ENCODE data around the gene LIG1.
"Not testable (repeated sequence)": the region's sequence is repeated elsewhere in the genome, so short reads cannot be mapped to it uniquely, and the experiment has no call there.

LIG1 gene

GRCh38 chr19:48102870-48103751, 67.0 kb downstream of the LIG1 start:
- no peaks in the 10 kb centered on the region for H3K27me3 ChIP-seq (ENCODE audit: low read depth)
- no peaks in the 10 kb centered on the region for H3K36me3 ChIP-seq (replicated peaks)
- H3K4me1 ChIP-seq: peaks cover 4% of the 10 kb centered on the region
- H3K9me3 ChIP-seq: no peaks in the 10 kb centered on the region
- peak in 1 of 2 experiments; percentile 64 for DNase-seq (ENCODE audit: low spot score in 2 of 2)
- H3K4me3 ChIP-seq: no peak overlapping the region
- in situ Hi-C loops (cut with MboI; ENCODE audit: low sequenced_read_pairs): no loop called here

GRCh38 chr19:48095612-48096175, 74.5 kb downstream of the LIG1 start:
- Histone ChIP-seq H3K9me3 (no peaks in the 10 kb centered on the region), H3K36me3 (replicated peaks) (no peaks in the 10 kb centered on the region), H3K4me1 (no peaks in the 10 kb centered on the region), H3K27me3 (ENCODE audit: low read depth) (no peaks in the 10 kb centered on the region), H3K4me3 (no peak overlapping the region)
- in situ Hi-C loops (cut with MboI; ENCODE audit: low sequenced_read_pairs): no loop called here
- no peak for DNase-seq (ENCODE audit: low spot score in 2 of 2)

GRCh38 chr19:48094855-48095203, 75.3 kb downstream of the LIG1 start:
- DNase-seq (ENCODE audit: low spot score in 2 of 2): no peak
- no peaks in the 10 kb centered on the region for H3K9me3 ChIP-seq
- no peaks in the 10 kb centered on the region for H3K27me3 ChIP-seq (ENCODE audit: low read depth)
- in situ Hi-C loops (cut with MboI; ENCODE audit: low sequenced_read_pairs): no loop called here
- H3K4me3 ChIP-seq: no peak overlapping the region
- H3K4me1 ChIP-seq: no peaks in the 10 kb centered on the region
- no peaks in the 10 kb centered on the region for H3K36me3 ChIP-seq (replicated peaks)

- Histone ChIP-seq H3K36me3 (replicated peaks) (no peaks in the 10 kb centered on the region), H3K4me3 (no peak overlapping the region), H3K9me3 (no peaks in the 10 kb centered on the region), H3K27me3 (ENCODE audit: low read depth) (no peaks in the 10 kb centered on the region), H3K4me1 (no peaks in the 10 kb centered on the region)
- in situ Hi-C loops (cut with MboI; ENCODE audit: low sequenced_read_pairs): no loop called here
- no peak for DNase-seq (ENCODE audit: low spot score in 2 of 2)
Measured at GRCh38 chr19:48094129-48094854, 75.9 kb downstream of the LIG1 start.

GRCh38 chr19:48091111-48091718, 78.9 kb downstream of the LIG1 start:
- H3K4me3 ChIP-seq; H3K9me3 ChIP-seq; H3K36me3 ChIP-seq (replicated peaks); H3K4me1 ChIP-seq; H3K27me3 ChIP-seq (ENCODE audit: low read depth); in situ Hi-C loops (cut with MboI; ENCODE audit: low sequenced_read_pairs): not testable (repeated sequence)
- peak in 1 of 2 experiments; percentile 27 for DNase-seq (ENCODE audit: low spot score in 2 of 2)

GRCh38 chr19:48090281-48090802, 79.8 kb downstream of the LIG1 start:
- no peaks in the 10 kb centered on the region for H3K27me3 ChIP-seq (ENCODE audit: low read depth)
- no peaks in the 10 kb centered on the region for H3K4me1 ChIP-seq
- no peaks in the 10 kb centered on the region for H3K9me3 ChIP-seq
- H3K36me3 ChIP-seq (replicated peaks): no peaks in the 10 kb centered on the region
- H3K4me3 ChIP-seq: no peak overlapping the region
- in situ Hi-C loops (cut with MboI; ENCODE audit: low sequenced_read_pairs): no loop called here
- no peak for DNase-seq (ENCODE audit: low spot score in 2 of 2)

- H3K27me3 ChIP-seq (ENCODE audit: low read depth); H3K4me1 ChIP-seq; DNase-seq (ENCODE audit: low spot score in 2 of 2); H3K4me3 ChIP-seq; H3K9me3 ChIP-seq; H3K36me3 ChIP-seq (replicated peaks); in situ Hi-C loops (cut with MboI; ENCODE audit: low sequenced_read_pairs): not testable (repeated sequence)
Measured at GRCh38 chr19:48088991-48089390, 81.2 kb downstream of the LIG1 start.

- DNase-seq (ENCODE audit: low spot score in 2 of 2): peak in 1 of 2 experiments; percentile 23
- in situ Hi-C loops (cut with MboI; ENCODE audit: low sequenced_read_pairs): no loop called here
- H3K9me3 ChIP-seq: no peaks in the 10 kb centered on the region
- H3K4me1 ChIP-seq: no peaks in the 10 kb centered on the region
- H3K27me3 ChIP-seq (ENCODE audit: low read depth): no peaks in the 10 kb centered on the region
- no peak overlapping the region for H3K4me3 ChIP-seq
- H3K36me3 ChIP-seq (replicated peaks): no peaks in the 10 kb centered on the region
Measured at GRCh38 chr19:48085904-48086864, 84.0 kb downstream of the LIG1 start.

GRCh38 chr19:48085076-48085475, 85.1 kb downstream of the LIG1 start:
- no peak overlapping the region for H3K4me3 ChIP-seq
- H3K9me3 ChIP-seq: no peaks in the 10 kb centered on the region
- H3K27me3 ChIP-seq (ENCODE audit: low read depth): no peaks in the 10 kb centered on the region
- no peaks in the 10 kb centered on the region for H3K4me1 ChIP-seq
- DNase-seq (ENCODE audit: low spot score in 2 of 2): no peak
- H3K36me3 ChIP-seq (replicated peaks): no peaks in the 10 kb centered on the region
- in situ Hi-C loops (cut with MboI; ENCODE audit: low sequenced_read_pairs): no loop called here

- Histone ChIP-seq H3K27me3 (ENCODE audit: low read depth) (0 out of 2 replicates have a peak, but pooled peaks cover 2% of the 10 kb centered on the region), H3K9me3 (no peaks in the 10 kb centered on the region), H3K4me3 (no peak overlapping the region), H3K36me3 (replicated peaks) (no peaks in the 10 kb centered on the region), H3K4me1 (no peaks in the 10 kb centered on the region)
- in situ Hi-C loops (cut with MboI; ENCODE audit: low sequenced_read_pairs): no loop called here
- no peak for DNase-seq (ENCODE audit: low spot score in 2 of 2)
Measured at GRCh38 chr19:48081106-48081505, 89.0 kb downstream of the LIG1 start.

GRCh38 chr19:48070177-48070769, 99.9 kb downstream of the LIG1 start:
- DNase-seq (ENCODE audit: low spot score in 2 of 2); H3K9me3 ChIP-seq; in situ Hi-C loops (cut with MboI; ENCODE audit: low sequenced_read_pairs); H3K4me1 ChIP-seq; H3K4me3 ChIP-seq; H3K36me3 ChIP-seq (replicated peaks); H3K27me3 ChIP-seq (ENCODE audit: low read depth): not testable (repeated sequence)

- no peaks in the 10 kb centered on the region for H3K36me3 ChIP-seq (replicated peaks)
- no peaks in the 10 kb centered on the region for H3K9me3 ChIP-seq
- in situ Hi-C loops (cut with MboI; ENCODE audit: low sequenced_read_pairs): no loop called here
- no peaks in the 10 kb centered on the region for H3K4me1 ChIP-seq
- no peak overlapping the region for H3K4me3 ChIP-seq
- no peaks in the 10 kb centered on the region for H3K27me3 ChIP-seq (ENCODE audit: low read depth)
- no peak for DNase-seq (ENCODE audit: low spot score in 2 of 2)
Measured at GRCh38 chr19:48069435-48069834, 100.7 kb downstream of the LIG1 start.

Data from HAP-1 (cell line).